Measurements from ENCODE around the gene ACYP2. TPM values are rescaled to one million over a fixed set of nuclear protein-coding genes. Genes with fewer than 3 reads are reported as not detected.
A peak's percentile ranks its signal among the peaks of the same experiment; 100 is the strongest.
"Not testable (repeated sequence)": the region's sequence is repeated elsewhere in the genome, so short reads cannot be mapped to it uniquely, and the experiment has no call there.

ACYP2 gene
- 8.5 and 9.0 TPM in 2 replicates for total RNA-seq

DNA sequence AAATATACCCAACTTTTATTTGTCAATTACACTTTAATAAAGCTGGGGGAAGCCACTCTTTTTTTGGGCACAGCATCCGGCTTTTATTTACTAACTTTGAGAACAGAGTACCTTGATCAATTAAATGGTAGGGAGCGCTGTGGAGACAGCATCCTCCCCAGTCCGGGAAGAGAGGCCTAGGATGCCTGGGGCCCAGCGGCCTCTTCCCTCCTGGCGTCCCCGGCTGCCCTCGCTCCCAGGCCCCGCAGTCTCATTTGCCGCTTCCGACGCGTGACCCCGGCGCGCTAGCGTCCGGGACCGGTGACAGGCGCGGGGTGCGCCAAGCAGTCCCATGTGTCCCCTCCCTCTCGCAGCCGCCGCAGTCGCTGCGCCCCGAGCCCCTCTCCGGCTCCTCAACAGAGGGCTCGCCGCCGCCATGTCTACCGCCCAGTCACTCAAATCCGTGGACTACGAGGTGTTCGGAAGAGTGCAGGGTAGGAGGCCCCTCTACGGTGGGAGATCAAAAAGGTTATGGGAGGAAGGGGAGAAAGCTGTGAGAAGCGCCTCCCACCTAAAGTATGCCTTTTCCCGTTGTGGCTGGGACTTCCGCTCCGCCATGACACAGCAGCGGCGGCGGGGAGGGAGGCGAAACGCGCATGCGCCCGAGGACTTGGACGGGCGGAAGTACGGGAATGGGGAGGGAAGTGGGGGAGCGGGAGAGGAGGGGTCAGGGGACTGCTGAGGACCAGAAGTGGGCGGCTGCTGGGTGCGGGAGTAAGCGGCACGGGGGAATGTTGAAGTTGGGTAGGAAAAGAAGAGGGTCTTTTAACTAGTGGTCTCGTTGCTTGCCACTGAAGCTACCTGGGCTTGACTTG, at the start of gene ACYP2:
Gene ACYP2, plus strand, starts transcription at position 332 of the 854 bp plus-strand sequence.
- peak; percentile 98 for DNase-seq (ENCODE audit: insufficient read length, low spot score, missing footprints)

DNA sequence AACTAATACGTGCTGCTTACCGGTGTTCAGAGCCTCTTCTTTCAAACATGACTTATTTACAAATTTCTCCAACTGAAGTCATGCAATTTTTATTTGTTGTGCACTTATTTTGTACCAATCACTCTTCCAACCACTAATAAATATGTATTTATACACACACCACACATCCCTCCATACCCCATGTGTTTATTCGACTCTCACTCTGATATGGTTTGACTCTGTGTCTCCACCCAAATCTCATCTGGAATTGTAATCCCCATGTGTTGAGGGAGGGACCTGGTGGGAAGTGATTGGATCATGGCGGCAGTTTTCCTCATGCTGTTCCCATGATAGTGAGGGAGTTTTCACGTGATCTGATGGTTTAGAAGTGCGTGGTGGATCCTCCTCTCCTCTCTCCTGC, 49.5 kb upstream of the ACYP2 start:
- Histone ChIP-seq H3K79me2 (ENCODE audit: insufficient read depth, low read length) (no peaks in the 10 kb centered on the region), H3K4me2 (ENCODE audit: insufficient read depth, low read length) (peak overlapping the region; percentile 42), H3K36me3 (ENCODE audit: insufficient read depth, low read length) (no peaks in the 10 kb centered on the region), H3K4me1 (ENCODE audit: insufficient read depth, low read length) (peaks cover 20% of the 10 kb centered on the region), H3K27me3 (ENCODE audit: insufficient read depth, low read length) (no peaks in the 10 kb centered on the region), H2AFZ (ENCODE audit: low read length) (peak overlapping the region; percentile 1), H3K27ac (ENCODE audit: low read depth, low read length) (peak overlapping the region; percentile 68), H3K4me3 (ENCODE audit: insufficient read depth, low read length) (no peak overlapping the region), H3K9me3 (ENCODE audit: low read depth, low read length) (no peaks in the 10 kb centered on the region), H4K20me1 (ENCODE audit: insufficient read depth, low read length) (no peaks in the 10 kb centered on the region)
- DNase-seq (ENCODE audit: insufficient read length, low spot score, missing footprints): no peak
- TF ChIP-seq, protein P1, sequence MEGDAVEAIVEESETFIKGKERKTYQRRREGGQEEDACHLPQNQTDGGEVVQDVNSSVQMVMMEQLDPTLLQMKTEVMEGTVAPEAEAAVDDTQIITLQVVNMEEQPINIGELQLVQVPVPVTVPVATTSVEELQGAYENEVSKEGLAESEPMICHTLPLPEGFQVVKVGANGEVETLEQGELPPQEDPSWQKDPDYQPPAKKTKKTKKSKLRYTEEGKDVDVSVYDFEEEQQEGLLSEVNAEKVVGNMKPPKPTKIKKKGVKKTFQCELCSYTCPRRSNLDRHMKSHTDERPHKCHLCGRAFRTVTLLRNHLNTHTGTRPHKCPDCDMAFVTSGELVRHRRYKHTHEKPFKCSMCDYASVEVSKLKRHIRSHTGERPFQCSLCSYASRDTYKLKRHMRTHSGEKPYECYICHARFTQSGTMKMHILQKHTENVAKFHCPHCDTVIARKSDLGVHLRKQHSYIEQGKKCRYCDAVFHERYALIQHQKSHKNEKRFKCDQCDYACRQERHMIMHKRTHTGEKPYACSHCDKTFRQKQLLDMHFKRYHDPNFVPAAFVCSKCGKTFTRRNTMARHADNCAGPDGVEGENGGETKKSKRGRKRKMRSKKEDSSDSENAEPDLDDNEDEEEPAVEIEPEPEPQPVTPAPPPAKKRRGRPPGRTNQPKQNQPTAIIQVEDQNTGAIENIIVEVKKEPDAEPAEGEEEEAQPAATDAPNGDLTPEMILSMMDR (IDR thresholded peaks at IDR 0.05; ENCODE audit: extremely low read depth, low read depth, low read length): no peak

More for the DNA sequence above, at the start of gene ACYP2:
- H4K20me1 ChIP-seq (ENCODE audit: insufficient read depth, low read length): no peaks in the 10 kb centered on the region
- peak within 1 kb of the TSS; percentile 90 for H3K4me2 ChIP-seq (ENCODE audit: insufficient read depth, low read length)
- H3K9me3 ChIP-seq (ENCODE audit: low read depth, low read length): peaks cover under 1% of the 10 kb centered on the region
- peak within 1 kb of the TSS; percentile 86 for H3K4me3 ChIP-seq (ENCODE audit: insufficient read depth, low read length)
- peak within 1 kb of the TSS; percentile 99 for H3K27ac ChIP-seq (ENCODE audit: low read depth, low read length)
- H2AFZ ChIP-seq (ENCODE audit: low read length): peak within 1 kb of the TSS; percentile 100
- TF ChIP-seq, protein P1 (IDR thresholded peaks at IDR 0.05; ENCODE audit: extremely low read depth, low read depth, low read length): peak; percentile 37
- H3K4me1 ChIP-seq (ENCODE audit: insufficient read depth, low read length): peaks cover 9% of the 10 kb centered on the region
- H3K27me3 ChIP-seq (ENCODE audit: insufficient read depth, low read length): no peaks in the 10 kb centered on the region
- no peaks in the 10 kb centered on the region for H3K36me3 ChIP-seq (ENCODE audit: insufficient read depth, low read length)
- no peaks in the 10 kb centered on the region for H3K79me2 ChIP-seq (ENCODE audit: insufficient read depth, low read length)

DNA sequence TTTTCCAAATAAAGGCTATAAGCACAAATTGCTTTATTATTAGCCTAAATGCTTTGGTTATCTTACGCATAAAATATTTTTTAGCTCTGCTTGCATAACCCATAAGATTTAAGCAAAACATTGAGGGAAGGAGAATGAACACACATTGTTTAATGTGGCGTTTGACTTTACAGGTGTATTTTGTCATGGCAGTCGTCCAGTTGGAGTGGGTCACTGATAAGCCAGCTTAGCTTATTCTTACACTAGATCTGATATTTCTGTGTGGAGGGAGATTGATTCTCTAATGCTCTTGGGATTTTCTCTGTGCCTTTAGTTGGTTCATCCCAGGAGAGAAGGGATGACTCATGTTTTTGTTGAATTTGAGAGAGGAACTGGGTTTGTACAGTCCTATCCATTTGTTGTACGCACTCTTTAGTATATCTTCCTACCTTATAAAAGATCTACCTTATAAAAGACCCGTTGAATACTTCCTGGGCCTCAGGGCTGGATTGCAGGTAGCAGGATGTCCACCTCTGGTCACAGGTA, 47.5 kb upstream of the ACYP2 start:
- Histone ChIP-seq H3K4me3 (ENCODE audit: insufficient read depth, low read length) (no peak overlapping the region), H3K79me2 (ENCODE audit: insufficient read depth, low read length) (no peaks in the 10 kb centered on the region), H3K27me3 (ENCODE audit: insufficient read depth, low read length) (no peaks in the 10 kb centered on the region), H4K20me1 (ENCODE audit: insufficient read depth, low read length) (no peaks in the 10 kb centered on the region), H3K4me1 (ENCODE audit: insufficient read depth, low read length) (peaks cover 20% of the 10 kb centered on the region), H3K27ac (ENCODE audit: low read depth, low read length) (no peak overlapping the region), H2AFZ (ENCODE audit: low read length) (no peak overlapping the region), H3K4me2 (ENCODE audit: insufficient read depth, low read length) (no peak overlapping the region), H3K36me3 (ENCODE audit: insufficient read depth, low read length) (no peaks in the 10 kb centered on the region), H3K9me3 (ENCODE audit: low read depth, low read length) (no peaks in the 10 kb centered on the region)
- TF ChIP-seq, protein P1 (IDR thresholded peaks at IDR 0.05; ENCODE audit: extremely low read depth, low read depth, low read length): no peak
- peak; percentile 57 for DNase-seq (ENCODE audit: insufficient read length, low spot score, missing footprints)

DNA sequence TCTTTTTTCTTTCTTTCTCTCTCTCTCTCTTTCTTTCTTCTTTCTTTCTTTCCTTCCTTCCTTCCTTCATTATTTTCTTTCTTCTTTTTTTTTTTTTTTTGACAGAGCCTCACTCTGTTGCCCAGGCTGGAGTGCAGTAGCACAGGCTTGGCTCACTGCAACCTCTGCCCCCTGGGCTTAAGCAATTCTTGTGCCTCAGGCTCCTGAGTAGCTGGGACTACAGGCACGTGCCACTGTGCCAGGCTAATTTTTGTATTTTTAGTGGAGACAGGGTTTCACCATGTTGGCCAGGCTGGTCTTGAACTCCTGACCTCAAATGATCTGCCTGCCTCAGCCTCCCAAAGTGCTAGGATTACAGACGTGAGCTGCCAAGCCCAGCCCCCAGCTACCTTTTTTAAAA, 42.9 kb upstream of the ACYP2 start:
- H3K9me3 ChIP-seq (ENCODE audit: low read depth, low read length); H3K4me3 ChIP-seq (ENCODE audit: insufficient read depth, low read length); H3K27ac ChIP-seq (ENCODE audit: low read depth, low read length); H3K27me3 ChIP-seq (ENCODE audit: insufficient read depth, low read length); H4K20me1 ChIP-seq (ENCODE audit: insufficient read depth, low read length); H3K79me2 ChIP-seq (ENCODE audit: insufficient read depth, low read length); DNase-seq (ENCODE audit: insufficient read length, low spot score, missing footprints); H3K4me2 ChIP-seq (ENCODE audit: insufficient read depth, low read length); H2AFZ ChIP-seq (ENCODE audit: low read length); H3K36me3 ChIP-seq (ENCODE audit: insufficient read depth, low read length): not testable (repeated sequence)
- peaks cover 13% of the 10 kb centered on the region for H3K4me1 ChIP-seq (ENCODE audit: insufficient read depth, low read length)
